WTC11 (cell line): ENCODE measurements around the gene CXCL10. TPM values are rescaled to one million over a fixed set of nuclear protein-coding genes. Genes with fewer than 3 reads are reported as not detected.

Experiments
- ATAC-seq: fragments of 200-7000 bp; cut with Tn5 transposase; 2 replicates; pipeline ENCODE4 v1.10.0; 2021; ENCODE audit warnings: mild to moderate bottlenecking, moderate library complexity
- CTCF ChIA-PET: fragments of 300-600 bp; sonication (Branson Sonifier 250); formaldehyde crosslinking; loops from one replicate; lab custom pipeline; 2021; ENCODE audit warnings: antibody characterized with exemption; lab: Charles Lee
- POLR2A ChIA-PET: fragments of 350-600 bp; sonication (Branson Sonifier 250); formaldehyde crosslinking; loops from one replicate; lab custom pipeline; 2021; ENCODE audit warnings: antibody characterized with exemption; lab: Charles Lee
- DNase-seq: peaks from one replicate; pipeline ENCODE4 v3.0.0; 2021; ENCODE audit warnings: low spot score
- H3K27ac Mint-ChIP-seq: 2 replicates; pipeline ENCODE4 v1.8.0; 2021; ENCODE audit warnings: mixed read lengths
- H3K27me3 Mint-ChIP-seq: 2 replicates; pipeline ENCODE4 v1.8.0; 2021; ENCODE audit warnings: low read depth, mild to moderate bottlenecking, moderate library complexity, mixed read lengths
- H3K36me3 Mint-ChIP-seq: 2 replicates; pipeline ENCODE4 v1.8.0; 2021; ENCODE audit warnings: mixed read lengths
- H3K4me1 Mint-ChIP-seq: 2 replicates; pipeline ENCODE4 v1.8.0; 2022; ENCODE audit warnings: mixed read lengths
- H3K4me3 Mint-ChIP-seq: 2 replicates; pipeline ENCODE4 v1.8.0; 2021; ENCODE audit warnings: mild to moderate bottlenecking, moderate library complexity, mixed read lengths
- H3K9me3 Mint-ChIP-seq: 2 replicates; pipeline ENCODE4 v1.8.0; 2021; ENCODE audit warnings: mixed read lengths
- ATF1 ChIP-seq: sonication (generic); formaldehyde crosslinking; IDR thresholded peaks from 2 replicates; pipeline ENCODE4 v1.8.1; 2023; ENCODE audit warnings: mild to moderate bottlenecking, moderate library complexity, missing genetic modification reagents
- CREM ChIP-seq: sonication (generic); formaldehyde crosslinking; IDR thresholded peaks from 2 replicates; pipeline ENCODE4 v1.8.1; 2022; ENCODE audit warnings: mild to moderate bottlenecking, missing genetic modification reagents, moderate library complexity
- ETV6 ChIP-seq: sonication (generic); formaldehyde crosslinking; IDR thresholded peaks from 2 replicates; pipeline ENCODE4 v1.8.1; 2022; ENCODE audit warnings: mild to moderate bottlenecking, missing genetic modification reagents
- GABPB1 ChIP-seq: sonication (generic); formaldehyde crosslinking; IDR thresholded peaks from 2 replicates; pipeline ENCODE4 v1.8.1; 2023; ENCODE audit warnings: mild to moderate bottlenecking, missing genetic modification reagents
- GRHL2 ChIP-seq: fragments of 250-450 bp; sonication (Bioruptor Pico); IDR thresholded peaks from 2 replicates; pipeline ENCODE4 v1.8.0; 2022; ENCODE audit warnings: mild to moderate bottlenecking, moderate library complexity; ENCODE audit not compliant: insufficient replicate concordance, severe bottlenecking
- KAT7 ChIP-seq: sonication (generic); formaldehyde crosslinking; IDR thresholded peaks from 2 replicates; pipeline ENCODE4 v1.8.1; 2023; ENCODE audit warnings: missing genetic modification reagents, mild to moderate bottlenecking, borderline replicate concordance
- MYBL2 ChIP-seq: sonication (generic); formaldehyde crosslinking; IDR thresholded peaks from 2 replicates; pipeline ENCODE4 v1.8.1; 2023; ENCODE audit warnings: mild to moderate bottlenecking, moderate library complexity, missing genetic modification reagents
- PRRX2 ChIP-seq: fragments of 250-450 bp; sonication (Bioruptor Pico); IDR thresholded peaks from 2 replicates; pipeline ENCODE4 v1.8.0; 2021; ENCODE audit warnings: mild to moderate bottlenecking
- RORB ChIP-seq: fragments of 250-450 bp; sonication (Bioruptor Pico); IDR thresholded peaks from 2 replicates; pipeline ENCODE4 v1.9.0; 2021; ENCODE audit warnings: mild to moderate bottlenecking
- SOX15 ChIP-seq: fragments of 250-450 bp; sonication (Bioruptor Pico); IDR thresholded peaks from 2 replicates; pipeline ENCODE4 v1.9.0; 2021; ENCODE audit warnings: mild to moderate bottlenecking
- SP1 ChIP-seq: sonication (generic); formaldehyde crosslinking; conservative IDR thresholded peaks from 2 replicates; pipeline ENCODE4 v1.8.1; 2022; ENCODE audit warnings: missing genetic modification reagents
- TEAD1 ChIP-seq: sonication (generic); formaldehyde crosslinking; IDR thresholded peaks from 2 replicates; pipeline ENCODE4 v1.8.0; 2022; ENCODE audit warnings: mild to moderate bottlenecking, missing genetic modification reagents
- TEAD4 ChIP-seq: sonication (generic); formaldehyde crosslinking; IDR thresholded peaks from 2 replicates; pipeline ENCODE4 v1.8.0; 2022; ENCODE audit warnings: mild to moderate bottlenecking, missing genetic modification reagents
- ZNF317 ChIP-seq: sonication (generic); formaldehyde crosslinking; IDR thresholded peaks from 2 replicates; pipeline ENCODE4 v1.8.1; 2023; ENCODE audit warnings: low read depth, mild to moderate bottlenecking, moderate library complexity, missing genetic modification reagents, borderline replicate concordance
- ZNF423 ChIP-seq: fragments of 250-450 bp; sonication (Bioruptor Pico); IDR thresholded peaks from 2 replicates; pipeline ENCODE4 v2.1.2; 2022; ENCODE audit warnings: mild to moderate bottlenecking, moderate library complexity
- ZNF671 ChIP-seq: fragments of 250-450 bp; sonication (Bioruptor Pico); IDR thresholded peaks from 2 replicates; pipeline ENCODE4 v1.8.0; 2021; ENCODE audit warnings: mild to moderate bottlenecking
- total RNA-seq: library from RNA; stranded (reverse); gene quantifications from 3 replicates; pipeline ENCODE4 v1.2.3, GENCODE V29; 2021
- TF ChIP-seq, protein P1 (sequence below): sonication (generic); formaldehyde crosslinking; conservative IDR thresholded peaks from 2 replicates; pipeline ENCODE4 v1.8.1; 2023; ENCODE audit warnings: mild to moderate bottlenecking, low read depth, missing genetic modification reagents, moderate library complexity
- TF ChIP-seq, protein P2 (sequence below): fragments of 250-450 bp; sonication (Bioruptor Pico); IDR thresholded peaks from 2 replicates; pipeline ENCODE4 v2.1.2; 2022; ENCODE audit warnings: mild to moderate bottlenecking, moderate library complexity
- TF ChIP-seq, protein P3 (sequence below): sonication (generic); formaldehyde crosslinking; IDR thresholded peaks from 2 replicates; pipeline ENCODE4 v1.8.1; 2023; ENCODE audit warnings: mild to moderate bottlenecking, missing genetic modification reagents, borderline replicate concordance
- TF ChIP-seq, protein P4 (sequence below): sonication (generic); formaldehyde crosslinking; IDR thresholded peaks from 2 replicates; pipeline ENCODE4 v1.8.1; 2022; ENCODE audit warnings: low read depth, mild to moderate bottlenecking, moderate library complexity, missing genetic modification reagents, borderline replicate concordance
- TF ChIP-seq, protein P5 (sequence below): sonication (generic); formaldehyde crosslinking; IDR thresholded peaks from 2 replicates; pipeline ENCODE4 v1.8.0; 2023; ENCODE audit warnings: missing genetic modification reagents
- TF ChIP-seq, protein P6 (sequence below): fragments of 250-450 bp; sonication (Bioruptor Pico); conservative IDR thresholded peaks from 2 replicates; pipeline ENCODE4 v1.9.0; 2021; ENCODE audit warnings: mild to moderate bottlenecking
- TF ChIP-seq, protein P7 (sequence below): sonication (generic); formaldehyde crosslinking; conservative IDR thresholded peaks from 2 replicates; pipeline ENCODE4 v1.8.1; 2022; ENCODE audit warnings: mild to moderate bottlenecking, missing genetic modification reagents
- TF ChIP-seq, protein P8 (sequence below): sonication (generic); formaldehyde crosslinking; IDR thresholded peaks from 2 replicates; pipeline ENCODE4 v1.8.1; 2022; ENCODE audit warnings: mild to moderate bottlenecking, missing genetic modification reagents, moderate library complexity, borderline replicate concordance

Gene CXCL10
- total RNA-seq, 1 experiment from 2014 or later: not detected

DNA sequence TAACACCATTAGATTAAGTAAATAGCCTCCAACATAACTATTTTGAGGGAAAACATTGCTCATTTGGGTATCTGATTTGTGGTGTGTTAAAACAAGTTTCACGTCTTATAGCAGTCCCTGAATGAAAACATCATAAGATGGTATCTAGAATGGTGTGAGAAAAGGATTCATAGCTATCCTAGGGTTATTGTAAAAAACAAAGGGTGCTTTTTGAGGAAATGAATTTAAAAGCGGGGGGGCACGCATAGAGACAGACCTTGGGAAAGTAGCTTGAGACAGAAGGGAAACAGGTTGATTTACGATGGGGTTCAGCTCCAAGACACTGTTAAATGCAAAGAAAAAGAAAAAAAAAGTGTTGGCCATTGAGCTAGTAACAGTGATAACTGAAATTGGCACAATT is 768 bp upstream of the CXCL10 start (continued):
- TF ChIP-seq, protein P1, sequence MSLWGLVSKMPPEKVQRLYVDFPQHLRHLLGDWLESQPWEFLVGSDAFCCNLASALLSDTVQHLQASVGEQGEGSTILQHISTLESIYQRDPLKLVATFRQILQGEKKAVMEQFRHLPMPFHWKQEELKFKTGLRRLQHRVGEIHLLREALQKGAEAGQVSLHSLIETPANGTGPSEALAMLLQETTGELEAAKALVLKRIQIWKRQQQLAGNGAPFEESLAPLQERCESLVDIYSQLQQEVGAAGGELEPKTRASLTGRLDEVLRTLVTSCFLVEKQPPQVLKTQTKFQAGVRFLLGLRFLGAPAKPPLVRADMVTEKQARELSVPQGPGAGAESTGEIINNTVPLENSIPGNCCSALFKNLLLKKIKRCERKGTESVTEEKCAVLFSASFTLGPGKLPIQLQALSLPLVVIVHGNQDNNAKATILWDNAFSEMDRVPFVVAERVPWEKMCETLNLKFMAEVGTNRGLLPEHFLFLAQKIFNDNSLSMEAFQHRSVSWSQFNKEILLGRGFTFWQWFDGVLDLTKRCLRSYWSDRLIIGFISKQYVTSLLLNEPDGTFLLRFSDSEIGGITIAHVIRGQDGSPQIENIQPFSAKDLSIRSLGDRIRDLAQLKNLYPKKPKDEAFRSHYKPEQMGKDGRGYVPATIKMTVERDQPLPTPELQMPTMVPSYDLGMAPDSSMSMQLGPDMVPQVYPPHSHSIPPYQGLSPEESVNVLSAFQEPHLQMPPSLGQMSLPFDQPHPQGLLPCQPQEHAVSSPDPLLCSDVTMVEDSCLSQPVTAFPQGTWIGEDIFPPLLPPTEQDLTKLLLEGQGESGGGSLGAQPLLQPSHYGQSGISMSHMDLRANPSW (CRISPR knock-in tag): no peak
- TF ChIP-seq ZNF671 (CRISPR knock-in tag) (no peak), TEAD1 (CRISPR knock-in tag) (no peak), KAT7 (CRISPR knock-in tag) (no peak)
- TF ChIP-seq, protein P2, sequence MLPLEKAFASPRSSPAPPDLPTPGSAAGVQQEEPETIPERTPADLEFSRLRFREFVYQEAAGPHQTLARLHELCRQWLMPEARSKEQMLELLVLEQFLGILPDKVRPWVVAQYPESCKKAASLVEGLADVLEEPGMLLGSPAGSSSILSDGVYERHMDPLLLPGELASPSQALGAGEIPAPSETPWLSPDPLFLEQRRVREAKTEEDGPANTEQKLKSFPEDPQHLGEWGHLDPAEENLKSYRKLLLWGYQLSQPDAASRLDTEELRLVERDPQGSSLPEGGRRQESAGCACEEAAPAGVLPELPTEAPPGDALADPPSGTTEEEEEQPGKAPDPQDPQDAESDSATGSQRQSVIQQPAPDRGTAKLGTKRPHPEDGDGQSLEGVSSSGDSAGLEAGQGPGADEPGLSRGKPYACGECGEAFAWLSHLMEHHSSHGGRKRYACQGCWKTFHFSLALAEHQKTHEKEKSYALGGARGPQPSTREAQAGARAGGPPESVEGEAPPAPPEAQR: no peak
- TF ChIP-seq, all 79 proteins: peak for 0

DNA sequence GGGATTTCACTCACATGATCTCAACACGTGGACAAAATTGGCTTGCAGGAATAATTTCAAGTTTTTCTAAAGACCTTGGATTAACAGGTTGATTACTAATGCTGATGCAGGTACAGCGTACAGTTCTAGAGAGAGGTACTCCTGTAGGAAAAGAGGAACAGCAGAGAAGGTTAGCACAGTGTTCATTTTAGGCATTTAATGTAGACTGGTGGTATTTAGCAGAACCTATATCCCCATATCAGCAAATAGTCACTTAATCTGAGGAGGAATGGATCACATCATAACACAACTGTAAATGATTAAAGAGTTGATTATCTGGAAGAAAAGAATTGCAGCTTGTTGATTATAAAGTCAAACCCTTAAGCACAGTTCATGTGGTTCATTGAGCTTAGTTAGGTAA is 620 bp downstream of the CXCL10 start:
- CTCF ChIA-PET: interaction anchor here (1.9 kb wide), 1 partner anchor 27 kb away, joined by 5 read pairs; no protein-coding TSS in a partner anchor
- Mint-ChIP-seq H3K4me3 (no peak overlapping the region), H3K27me3 (peaks cover 12% of the 10 kb centered on the region; the same call in 1 of the 2 replicates), H3K36me3 (no peaks in the 10 kb centered on the region), H3K4me1 (no peaks in the 10 kb centered on the region), H3K9me3 (no peaks in the 10 kb centered on the region), H3K27ac (no peak overlapping the region)
- DNase-seq: no peak
- no peak for TF ChIP-seq ATF1 (CRISPR knock-in tag)
- no peak for TF ChIP-seq MYBL2 (CRISPR knock-in tag)
- no peak for TF ChIP-seq ZNF317 (CRISPR knock-in tag)
- no peak for TF ChIP-seq GRHL2
- TF ChIP-seq ETV6 (CRISPR knock-in tag): no peak
- no peak for TF ChIP-seq ZNF423
- TF ChIP-seq SOX15 (CRISPR knock-in tag): no peak
- TF ChIP-seq, protein P3, sequence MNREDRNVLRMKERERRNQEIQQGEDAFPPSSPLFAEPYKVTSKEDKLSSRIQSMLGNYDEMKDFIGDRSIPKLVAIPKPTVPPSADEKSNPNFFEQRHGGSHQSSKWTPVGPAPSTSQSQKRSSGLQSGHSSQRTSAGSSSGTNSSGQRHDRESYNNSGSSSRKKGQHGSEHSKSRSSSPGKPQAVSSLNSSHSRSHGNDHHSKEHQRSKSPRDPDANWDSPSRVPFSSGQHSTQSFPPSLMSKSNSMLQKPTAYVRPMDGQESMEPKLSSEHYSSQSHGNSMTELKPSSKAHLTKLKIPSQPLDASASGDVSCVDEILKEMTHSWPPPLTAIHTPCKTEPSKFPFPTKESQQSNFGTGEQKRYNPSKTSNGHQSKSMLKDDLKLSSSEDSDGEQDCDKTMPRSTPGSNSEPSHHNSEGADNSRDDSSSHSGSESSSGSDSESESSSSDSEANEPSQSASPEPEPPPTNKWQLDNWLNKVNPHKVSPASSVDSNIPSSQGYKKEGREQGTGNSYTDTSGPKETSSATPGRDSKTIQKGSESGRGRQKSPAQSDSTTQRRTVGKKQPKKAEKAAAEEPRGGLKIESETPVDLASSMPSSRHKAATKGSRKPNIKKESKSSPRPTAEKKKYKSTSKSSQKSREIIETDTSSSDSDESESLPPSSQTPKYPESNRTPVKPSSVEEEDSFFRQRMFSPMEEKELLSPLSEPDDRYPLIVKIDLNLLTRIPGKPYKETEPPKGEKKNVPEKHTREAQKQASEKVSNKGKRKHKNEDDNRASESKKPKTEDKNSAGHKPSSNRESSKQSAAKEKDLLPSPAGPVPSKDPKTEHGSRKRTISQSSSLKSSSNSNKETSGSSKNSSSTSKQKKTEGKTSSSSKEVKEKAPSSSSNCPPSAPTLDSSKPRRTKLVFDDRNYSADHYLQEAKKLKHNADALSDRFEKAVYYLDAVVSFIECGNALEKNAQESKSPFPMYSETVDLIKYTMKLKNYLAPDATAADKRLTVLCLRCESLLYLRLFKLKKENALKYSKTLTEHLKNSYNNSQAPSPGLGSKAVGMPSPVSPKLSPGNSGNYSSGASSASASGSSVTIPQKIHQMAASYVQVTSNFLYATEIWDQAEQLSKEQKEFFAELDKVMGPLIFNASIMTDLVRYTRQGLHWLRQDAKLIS: no peak
- TF ChIP-seq, protein P4, sequence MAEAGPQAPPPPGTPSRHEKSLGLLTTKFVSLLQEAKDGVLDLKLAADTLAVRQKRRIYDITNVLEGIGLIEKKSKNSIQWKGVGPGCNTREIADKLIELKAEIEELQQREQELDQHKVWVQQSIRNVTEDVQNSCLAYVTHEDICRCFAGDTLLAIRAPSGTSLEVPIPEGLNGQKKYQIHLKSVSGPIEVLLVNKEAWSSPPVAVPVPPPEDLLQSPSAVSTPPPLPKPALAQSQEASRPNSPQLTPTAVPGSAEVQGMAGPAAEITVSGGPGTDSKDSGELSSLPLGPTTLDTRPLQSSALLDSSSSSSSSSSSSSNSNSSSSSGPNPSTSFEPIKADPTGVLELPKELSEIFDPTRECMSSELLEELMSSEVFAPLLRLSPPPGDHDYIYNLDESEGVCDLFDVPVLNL: no peak
- TF ChIP-seq, protein P5, sequence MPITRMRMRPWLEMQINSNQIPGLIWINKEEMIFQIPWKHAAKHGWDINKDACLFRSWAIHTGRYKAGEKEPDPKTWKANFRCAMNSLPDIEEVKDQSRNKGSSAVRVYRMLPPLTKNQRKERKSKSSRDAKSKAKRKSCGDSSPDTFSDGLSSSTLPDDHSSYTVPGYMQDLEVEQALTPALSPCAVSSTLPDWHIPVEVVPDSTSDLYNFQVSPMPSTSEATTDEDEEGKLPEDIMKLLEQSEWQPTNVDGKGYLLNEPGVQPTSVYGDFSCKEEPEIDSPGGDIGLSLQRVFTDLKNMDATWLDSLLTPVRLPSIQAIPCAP (CRISPR knock-in tag): no peak
- TF ChIP-seq SP1 (CRISPR knock-in tag): no peak
- TF ChIP-seq CREM (CRISPR knock-in tag): no peak
- TF ChIP-seq GABPB1 (CRISPR knock-in tag): no peak
- TF ChIP-seq RORB (CRISPR knock-in tag): no peak
- TF ChIP-seq, protein P6, sequence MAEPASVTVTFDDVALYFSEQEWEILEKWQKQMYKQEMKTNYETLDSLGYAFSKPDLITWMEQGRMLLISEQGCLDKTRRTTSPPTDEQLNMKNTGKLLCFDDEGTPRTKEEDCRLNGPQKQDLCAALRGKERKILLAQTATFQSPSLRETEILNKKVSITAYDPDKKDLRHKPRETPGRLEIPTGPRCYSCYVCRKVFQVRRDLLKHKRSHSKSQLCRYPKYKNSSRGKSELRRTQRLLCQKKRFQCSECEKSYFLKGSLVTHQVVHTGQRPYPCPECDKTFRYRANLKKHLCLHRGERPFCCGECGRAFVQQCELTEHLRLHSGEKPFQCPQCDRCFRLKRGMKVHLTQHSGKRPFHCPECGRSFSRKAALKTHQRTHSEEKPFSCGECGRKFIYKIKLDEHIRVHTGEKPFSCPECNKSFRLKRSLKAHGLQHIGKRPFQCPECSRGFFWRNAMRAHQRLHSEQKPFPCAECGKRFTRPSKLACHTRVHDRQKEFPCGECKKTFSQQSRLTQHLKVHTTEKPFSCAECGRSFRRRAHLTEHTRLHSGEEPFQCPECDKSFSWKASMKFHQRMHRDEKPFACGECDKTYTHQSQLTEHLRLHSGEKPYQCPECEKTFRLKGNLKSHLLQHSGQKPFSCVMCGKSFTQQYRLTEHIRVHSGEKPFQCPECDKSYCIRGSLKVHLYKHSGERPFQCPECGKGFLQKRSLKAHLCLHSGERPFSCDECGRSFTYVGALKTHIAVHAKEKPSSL: no peak
- no peak for TF ChIP-seq TEAD4 (CRISPR knock-in tag)
- no peak for TF ChIP-seq PRRX2 (CRISPR knock-in tag)
- TF ChIP-seq, protein P7, sequence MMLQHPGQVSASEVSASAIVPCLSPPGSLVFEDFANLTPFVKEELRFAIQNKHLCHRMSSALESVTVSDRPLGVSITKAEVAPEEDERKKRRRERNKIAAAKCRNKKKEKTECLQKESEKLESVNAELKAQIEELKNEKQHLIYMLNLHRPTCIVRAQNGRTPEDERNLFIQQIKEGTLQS (CRISPR knock-in tag): no peak
- TF ChIP-seq, protein P8, sequence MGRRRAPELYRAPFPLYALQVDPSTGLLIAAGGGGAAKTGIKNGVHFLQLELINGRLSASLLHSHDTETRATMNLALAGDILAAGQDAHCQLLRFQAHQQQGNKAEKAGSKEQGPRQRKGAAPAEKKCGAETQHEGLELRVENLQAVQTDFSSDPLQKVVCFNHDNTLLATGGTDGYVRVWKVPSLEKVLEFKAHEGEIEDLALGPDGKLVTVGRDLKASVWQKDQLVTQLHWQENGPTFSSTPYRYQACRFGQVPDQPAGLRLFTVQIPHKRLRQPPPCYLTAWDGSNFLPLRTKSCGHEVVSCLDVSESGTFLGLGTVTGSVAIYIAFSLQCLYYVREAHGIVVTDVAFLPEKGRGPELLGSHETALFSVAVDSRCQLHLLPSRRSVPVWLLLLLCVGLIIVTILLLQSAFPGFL (CRISPR knock-in tag): no peak
- ATAC-seq: no peak
- POLR2A ChIA-PET: no interaction called here
